ENCODE measurements around the gene SOX10.

The SOX10 gene

GRCh38 chr22:38030311-38031133 lies 46.2 kb upstream of the SOX10 start:
- TF ChIP-seq, protein P1, sequence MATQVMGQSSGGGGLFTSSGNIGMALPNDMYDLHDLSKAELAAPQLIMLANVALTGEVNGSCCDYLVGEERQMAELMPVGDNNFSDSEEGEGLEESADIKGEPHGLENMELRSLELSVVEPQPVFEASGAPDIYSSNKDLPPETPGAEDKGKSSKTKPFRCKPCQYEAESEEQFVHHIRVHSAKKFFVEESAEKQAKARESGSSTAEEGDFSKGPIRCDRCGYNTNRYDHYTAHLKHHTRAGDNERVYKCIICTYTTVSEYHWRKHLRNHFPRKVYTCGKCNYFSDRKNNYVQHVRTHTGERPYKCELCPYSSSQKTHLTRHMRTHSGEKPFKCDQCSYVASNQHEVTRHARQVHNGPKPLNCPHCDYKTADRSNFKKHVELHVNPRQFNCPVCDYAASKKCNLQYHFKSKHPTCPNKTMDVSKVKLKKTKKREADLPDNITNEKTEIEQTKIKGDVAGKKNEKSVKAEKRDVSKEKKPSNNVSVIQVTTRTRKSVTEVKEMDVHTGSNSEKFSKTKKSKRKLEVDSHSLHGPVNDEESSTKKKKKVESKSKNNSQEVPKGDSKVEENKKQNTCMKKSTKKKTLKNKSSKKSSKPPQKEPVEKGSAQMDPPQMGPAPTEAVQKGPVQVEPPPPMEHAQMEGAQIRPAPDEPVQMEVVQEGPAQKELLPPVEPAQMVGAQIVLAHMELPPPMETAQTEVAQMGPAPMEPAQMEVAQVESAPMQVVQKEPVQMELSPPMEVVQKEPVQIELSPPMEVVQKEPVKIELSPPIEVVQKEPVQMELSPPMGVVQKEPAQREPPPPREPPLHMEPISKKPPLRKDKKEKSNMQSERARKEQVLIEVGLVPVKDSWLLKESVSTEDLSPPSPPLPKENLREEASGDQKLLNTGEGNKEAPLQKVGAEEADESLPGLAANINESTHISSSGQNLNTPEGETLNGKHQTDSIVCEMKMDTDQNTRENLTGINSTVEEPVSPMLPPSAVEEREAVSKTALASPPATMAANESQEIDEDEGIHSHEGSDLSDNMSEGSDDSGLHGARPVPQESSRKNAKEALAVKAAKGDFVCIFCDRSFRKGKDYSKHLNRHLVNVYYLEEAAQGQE (IDR thresholded peaks at IDR 0.05; ENCODE audit: insufficient read depth in 1 of 2, low read depth in 2 of 2, low read length in 2 of 2) = no peak
- TF ChIP-seq TAF1 (IDR thresholded peaks at IDR 0.05; ENCODE audit: borderline replicate concordance, insufficient read depth, low read length) (no peak), SIN3A (IDR thresholded peaks at IDR 0.05; ENCODE audit: borderline replicate concordance, insufficient read depth, low read length) (no peak), POLR2AphosphoS5 (IDR thresholded peaks at IDR 0.05; ENCODE audit: low read depth, low read length) (no peak), FOXP2 (optimal IDR thresholded peaks at IDR 0.05; ENCODE audit: borderline replicate concordance, extremely low read depth, extremely low read length, insufficient read depth) (no peak)

- TF ChIP-seq POLR2AphosphoS5 (IDR thresholded peaks at IDR 0.05; ENCODE audit: low read depth, low read length) = no peak
- no peak for TF ChIP-seq SIN3A (IDR thresholded peaks at IDR 0.05; ENCODE audit: borderline replicate concordance, insufficient read depth, low read length)
- TF ChIP-seq FOXP2 (optimal IDR thresholded peaks at IDR 0.05; ENCODE audit: borderline replicate concordance, extremely low read depth, extremely low read length, insufficient read depth) = no peak
- TF ChIP-seq, protein P1 (IDR thresholded peaks at IDR 0.05; ENCODE audit: insufficient read depth in 1 of 2, low read depth in 2 of 2, low read length in 2 of 2) = no peak
- no peak for TF ChIP-seq TAF1 (IDR thresholded peaks at IDR 0.05; ENCODE audit: borderline replicate concordance, insufficient read depth, low read length)
Measured at GRCh38 chr22:38029901-38030300, 45.5 kb upstream of the SOX10 start.

GRCh38 chr22:38029370-38029769 lies 45.0 kb upstream of the SOX10 start:
- TF ChIP-seq, protein P1 (IDR thresholded peaks at IDR 0.05; ENCODE audit: insufficient read depth in 1 of 2, low read depth in 2 of 2, low read length in 2 of 2) = no peak
- no peak for TF ChIP-seq TAF1 (IDR thresholded peaks at IDR 0.05; ENCODE audit: borderline replicate concordance, insufficient read depth, low read length)
- TF ChIP-seq FOXP2 (optimal IDR thresholded peaks at IDR 0.05; ENCODE audit: borderline replicate concordance, extremely low read depth, extremely low read length, insufficient read depth) = no peak
- TF ChIP-seq POLR2AphosphoS5 (IDR thresholded peaks at IDR 0.05; ENCODE audit: low read depth, low read length) = no peak
- TF ChIP-seq SIN3A (IDR thresholded peaks at IDR 0.05; ENCODE audit: borderline replicate concordance, insufficient read depth, low read length) = no peak

- no peak for TF ChIP-seq SIN3A (IDR thresholded peaks at IDR 0.05; ENCODE audit: borderline replicate concordance, insufficient read depth, low read length)
Measured at GRCh38 chr22:38028344-38029130, 44.2 kb upstream of the SOX10 start.

- no peak for TF ChIP-seq POLR2AphosphoS5 (IDR thresholded peaks at IDR 0.05; ENCODE audit: low read depth, low read length)
- TF ChIP-seq SIN3A (IDR thresholded peaks at IDR 0.05; ENCODE audit: borderline replicate concordance, insufficient read depth, low read length) = no peak
- TF ChIP-seq FOXP2 (optimal IDR thresholded peaks at IDR 0.05; ENCODE audit: borderline replicate concordance, extremely low read depth, extremely low read length, insufficient read depth) = no peak
- no peak for TF ChIP-seq TAF1 (IDR thresholded peaks at IDR 0.05; ENCODE audit: borderline replicate concordance, insufficient read depth, low read length)
- TF ChIP-seq, protein P1 (IDR thresholded peaks at IDR 0.05; ENCODE audit: insufficient read depth in 1 of 2, low read depth in 2 of 2, low read length in 2 of 2) = no peak
Measured at GRCh38 chr22:38027487-38027886, 43.1 kb upstream of the SOX10 start.
